Effector memory CD4-positive, alpha-beta T cell (primary cell): ENCODE results near the gene UROD.
"Not testable (repeated sequence)": the region's sequence is repeated elsewhere in the genome, so short reads cannot be mapped to it uniquely, and the experiment has no call there.

ENCODE experiments used
- DNase-seq, 3 donors: peaks; one replicate each; pipeline ENCODE4 v3.0.0-alpha.2; 2020
- H3K27ac ChIP-seq: 2 replicates; pipeline ENCODE4 v1.7.0; 2013; ENCODE audit warnings: mild to moderate bottlenecking, low read length, moderate library complexity; ENCODE audit not compliant: insufficient read depth, poor library complexity, severe bottlenecking
- H3K27me3 ChIP-seq: replicated peaks from 2 replicates; pipeline ENCODE4 v1.7.0; 2013; ENCODE audit warnings: mild to moderate bottlenecking, low read length; ENCODE audit not compliant: insufficient read depth, control insufficient read depth, poor library complexity, severe bottlenecking
- H3K36me3 ChIP-seq: 2 replicates; pipeline ENCODE4 v1.7.0; 2013; ENCODE audit warnings: mild to moderate bottlenecking, low read length, moderate library complexity; ENCODE audit not compliant: control insufficient read depth, insufficient read depth
- H3K4me1 ChIP-seq: 2 replicates; pipeline ENCODE4 v1.7.0; 2013; ENCODE audit warnings: low read length, mild to moderate bottlenecking; ENCODE audit not compliant: control insufficient read depth, insufficient read depth, poor library complexity, severe bottlenecking
- H3K4me3 ChIP-seq: 2 replicates; pipeline ENCODE4 v1.7.0; 2013; ENCODE audit warnings: low read length, low read depth, mild to moderate bottlenecking; ENCODE audit not compliant: insufficient read depth, poor library complexity, severe bottlenecking
- H3K9me3 ChIP-seq: 2 replicates; pipeline ENCODE4 v1.7.0; 2013; ENCODE audit warnings: mild to moderate bottlenecking, low read length, moderate library complexity; ENCODE audit not compliant: control insufficient read depth

Gene UROD

GRCh38 chr1:44994309-44994898 lies 17.6 kb upstream of the UROD start:
- no peak for DNase-seq
- Histone ChIP-seq H3K4me1 (no peaks in the 10 kb centered on the region), H3K4me3 (no peak overlapping the region), H3K9me3 (no peaks in the 10 kb centered on the region), H3K36me3 (no peaks in the 10 kb centered on the region), H3K27me3 (no peaks in the 10 kb centered on the region), H3K27ac (no peak overlapping the region)

- DNase-seq: no peak
- Histone ChIP-seq H3K4me1 (no peaks in the 10 kb centered on the region), H3K27ac (no peak overlapping the region), H3K36me3 (no peaks in the 10 kb centered on the region), H3K9me3 (no peaks in the 10 kb centered on the region), H3K4me3 (no peak overlapping the region), H3K27me3 (no peaks in the 10 kb centered on the region)
Measured at GRCh38 chr1:44995467-44996238, 16.4 kb upstream of the UROD start.

GRCh38 chr1:44999232-44999631 lies 12.8 kb upstream of the UROD start:
- H3K27me3 ChIP-seq: no peaks in the 10 kb centered on the region
- no peak overlapping the region for H3K27ac ChIP-seq
- no peak for DNase-seq
- H3K4me3 ChIP-seq: no peak overlapping the region
- H3K4me1 ChIP-seq: no peaks in the 10 kb centered on the region
- peaks cover 18% of the 10 kb centered on the region for H3K36me3 ChIP-seq
- H3K9me3 ChIP-seq: no peaks in the 10 kb centered on the region

GRCh38 chr1:45001011-45001481 lies 11.0 kb upstream of the UROD start:
- no peaks in the 10 kb centered on the region for H3K4me1 ChIP-seq
- no peak overlapping the region for H3K4me3 ChIP-seq
- H3K27ac ChIP-seq: no peak overlapping the region
- DNase-seq: no peak
- H3K36me3 ChIP-seq: peaks cover 36% of the 10 kb centered on the region
- H3K9me3 ChIP-seq: no peaks in the 10 kb centered on the region
- H3K27me3 ChIP-seq: no peaks in the 10 kb centered on the region

- not testable (repeated sequence) for H3K9me3 ChIP-seq, DNase-seq, H3K27me3 ChIP-seq, H3K4me3 ChIP-seq, H3K27ac ChIP-seq, H3K4me1 ChIP-seq
- peaks cover 41% of the 10 kb centered on the region for H3K36me3 ChIP-seq
Measured at GRCh38 chr1:45001576-45001975, 10.5 kb upstream of the UROD start.

GRCh38 chr1:45002650-45003645 lies 9.1 kb upstream of the UROD start:
- DNase-seq: no peak
- Histone ChIP-seq H3K27me3 (no peaks in the 10 kb centered on the region), H3K36me3 (peaks cover 55% of the 10 kb centered on the region), H3K27ac (no peak overlapping the region), H3K4me1 (no peaks in the 10 kb centered on the region), H3K9me3 (no peaks in the 10 kb centered on the region), H3K4me3 (no peak overlapping the region)

- DNase-seq: no peak
- H3K36me3 ChIP-seq: peaks cover 63% of the 10 kb centered on the region
- H3K4me3 ChIP-seq: no peak overlapping the region
Measured at GRCh38 chr1:45003741-45004140, 8.3 kb upstream of the UROD start.

GRCh38 chr1:45004281-45004920 lies 7.7 kb upstream of the UROD start:
- Histone ChIP-seq H3K9me3 (no peaks in the 10 kb centered on the region), H3K36me3 (peaks cover 65% of the 10 kb centered on the region), H3K27ac (no peak overlapping the region), H3K27me3 (no peaks in the 10 kb centered on the region), H3K4me3 (no peak overlapping the region), H3K4me1 (peaks cover under 1% of the 10 kb centered on the region)
- no peak for DNase-seq

More at GRCh38 chr1:45003741-45004140, 8.3 kb upstream of the UROD start:
- Histone ChIP-seq H3K27ac (no peak overlapping the region), H3K4me1 (no peaks in the 10 kb centered on the region), H3K9me3 (no peaks in the 10 kb centered on the region), H3K27me3 (no peaks in the 10 kb centered on the region)

- H3K36me3 ChIP-seq: peaks cover 65% of the 10 kb centered on the region
- no peak overlapping the region for H3K27ac ChIP-seq
Measured at GRCh38 chr1:45005761-45006160, 6.3 kb upstream of the UROD start.

More at GRCh38 chr1:45005761-45006160, 6.3 kb upstream of the UROD start:
- no peak for DNase-seq
- Histone ChIP-seq H3K9me3 (no peaks in the 10 kb centered on the region), H3K27me3 (no peaks in the 10 kb centered on the region), H3K4me3 (no peak overlapping the region), H3K4me1 (peaks cover 9% of the 10 kb centered on the region)
